NCI-H510A (cell line): ENCODE measurements around the gene SLC35G2.
"Not testable (repeated sequence)": the region's sequence is repeated elsewhere in the genome, so short reads cannot be mapped to it uniquely, and the experiment has no call there.

Experiments used
- DNase-seq: peaks from one replicate; lab custom pipeline; 2025; lab: John Stamatoyannopoulos, UW

SLC35G2 gene

GRCh38 chr3:136885357-136886213, 66.7 kb downstream of the SLC35G2 start:
- DNase-seq = no peak

DNA sequence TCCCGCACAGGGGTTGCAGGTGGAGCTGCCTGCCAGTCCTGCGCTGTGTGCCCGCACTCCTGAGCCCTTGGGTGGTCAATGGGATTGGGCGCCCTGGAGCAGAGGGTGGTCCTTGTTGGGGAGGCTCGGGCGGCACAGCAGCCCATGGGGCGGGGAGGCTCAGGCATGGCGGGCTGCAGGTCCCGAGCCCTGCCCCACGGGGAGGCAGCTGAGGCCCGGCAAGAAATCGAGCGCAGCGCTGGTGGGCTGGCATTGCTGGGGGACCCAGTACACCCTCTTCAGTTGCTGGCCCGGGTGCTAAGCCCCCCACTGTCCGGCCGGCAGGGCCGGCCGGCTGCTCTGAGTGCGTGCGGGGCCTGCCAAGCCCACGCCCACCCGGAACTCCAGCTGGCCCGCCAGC, 71.0 kb downstream of the SLC35G2 start:
- no peak for DNase-seq

GRCh38 chr3:136891934-136892855, 73.3 kb downstream of the SLC35G2 start:
- DNase-seq = no peak

GRCh38 chr3:136893848-136894443, 75.0 kb downstream of the SLC35G2 start:
- DNase-seq = no peak

DNA sequence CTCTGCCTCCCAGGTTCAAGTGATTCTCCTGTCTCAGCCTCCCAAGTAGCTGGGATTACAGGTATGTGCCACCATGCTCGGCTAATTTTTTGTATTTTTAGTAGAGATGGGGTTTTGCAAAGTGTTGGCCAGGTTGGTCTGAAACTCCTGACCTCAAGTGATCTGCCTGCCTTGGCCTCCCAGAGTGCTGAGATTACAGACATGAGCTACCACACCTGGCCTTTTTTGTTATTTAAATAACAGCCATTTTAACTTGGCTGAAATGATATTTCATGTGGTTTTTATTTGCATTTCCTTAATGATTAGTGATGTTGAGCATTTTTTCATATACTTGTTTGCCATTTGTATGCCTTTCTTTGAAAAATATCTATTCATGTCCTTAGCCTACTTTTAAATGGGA, 78.2 kb downstream of the SLC35G2 start:
- DNase-seq = not testable (repeated sequence)

- DNase-seq = no peak
These were observed 79.6 kb downstream of the SLC35G2 start for GRCh38 chr3:136898549-136898948.

GRCh38 chr3:136898954-136899353, 80.0 kb downstream of the SLC35G2 start:
- no peak for DNase-seq

DNA sequence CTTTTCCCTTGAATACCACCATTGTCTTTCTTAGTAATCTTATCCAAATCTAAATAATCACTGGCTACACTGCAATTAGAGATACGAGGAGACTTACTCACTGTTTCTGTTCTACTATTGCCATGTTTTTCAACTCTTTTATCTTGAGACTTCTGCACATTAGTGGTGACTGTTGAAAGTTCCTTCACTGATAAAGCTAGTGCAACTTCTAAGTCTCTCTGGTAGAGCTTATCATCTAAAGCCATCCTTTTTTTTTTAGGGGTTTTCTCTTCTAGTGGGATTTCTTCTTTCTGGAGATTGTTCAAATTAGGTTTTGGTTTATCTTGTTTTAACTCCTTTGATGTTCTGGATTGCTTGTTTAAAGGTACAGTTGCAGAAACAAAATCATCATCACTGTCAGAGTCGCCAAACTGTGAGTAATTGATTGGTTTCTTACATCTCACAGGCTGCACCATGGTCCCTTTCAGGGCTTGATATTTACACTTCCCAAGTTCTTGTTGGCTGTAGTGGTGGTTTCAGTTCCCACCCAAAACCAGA, 80.8 kb downstream of the SLC35G2 start:
- no peak for DNase-seq

- DNase-seq = not testable (repeated sequence)
These were observed 81.8 kb downstream of the SLC35G2 start for GRCh38 chr3:136900694-136901093.

- no peak for DNase-seq
These were observed 82.5 kb downstream of the SLC35G2 start for GRCh38 chr3:136901391-136901790.

DNA sequence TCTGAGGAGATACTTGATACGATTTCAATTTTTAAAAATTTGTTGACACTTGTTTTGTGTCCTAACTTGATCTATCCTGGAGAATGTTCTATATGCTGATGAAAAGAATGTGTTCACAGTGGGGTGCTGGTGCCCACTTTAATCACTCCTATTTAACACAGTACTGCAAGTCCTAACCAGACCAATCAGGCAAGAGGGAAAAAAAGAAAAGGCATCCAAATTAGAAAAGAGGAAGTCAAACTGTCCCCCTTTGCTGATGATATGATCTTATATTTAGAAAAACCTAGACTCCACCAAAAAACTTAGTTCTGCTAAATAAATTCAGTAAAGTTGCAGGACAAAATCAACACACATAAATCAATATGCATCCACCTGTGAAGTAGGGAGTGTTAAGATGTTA, 83.6 kb downstream of the SLC35G2 start:
- not testable (repeated sequence) for DNase-seq

- no peak for DNase-seq
These were observed 85.0 kb downstream of the SLC35G2 start for GRCh38 chr3:136903899-136904298.

DNA sequence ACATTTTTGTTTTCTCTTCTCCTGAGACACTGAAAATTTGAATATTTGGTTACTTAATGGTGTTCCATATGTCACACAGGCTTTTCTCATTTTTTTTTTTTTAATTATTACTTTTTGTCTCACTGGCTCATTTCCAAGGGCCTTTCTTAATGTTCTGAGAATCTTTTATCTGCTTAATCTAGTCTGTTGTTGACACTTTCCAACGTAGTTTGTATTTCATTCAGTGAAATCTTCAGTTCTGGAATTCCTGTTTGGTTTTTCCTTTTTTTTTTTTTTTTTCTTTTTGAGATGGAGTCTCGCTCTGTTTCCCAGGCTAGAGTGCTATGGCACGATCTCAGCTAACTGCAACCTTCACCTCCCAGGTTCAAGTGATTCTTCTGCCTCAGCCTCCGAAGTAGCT, 85.8 kb downstream of the SLC35G2 start:
- DNase-seq = no peak
